Neuronal stem cell (in vitro differentiated cells): ENCODE data around the gene ENOX2.

Experiments
- DNase-seq: peaks from one replicate; pipeline ENCODE4 v3.0.0-alpha.2; 2013; ENCODE audit warnings: low spot score
- H2AFZ ChIP-seq: one replicate; pipeline ENCODE4 v1.6.1; 2013; ENCODE audit warnings: mild to moderate bottlenecking, low read length, inconsistent platforms
- H2AK5ac ChIP-seq: 2 replicates; pipeline ENCODE4 v1.6.1; 2013; ENCODE audit warnings: low read depth, mild to moderate bottlenecking, inconsistent platforms, low read length, moderate library complexity, mixed read lengths
- H2BK120ac ChIP-seq: 2 replicates; pipeline ENCODE4 v1.6.1; 2013; ENCODE audit warnings: low read depth, mild to moderate bottlenecking, inconsistent platforms, low read length, moderate library complexity, mixed read lengths
- H2BK12ac ChIP-seq: one replicate; pipeline ENCODE4 v1.6.1; 2013; ENCODE audit warnings: low read length, inconsistent platforms
- H2BK15ac ChIP-seq: 2 replicates; pipeline ENCODE4 v1.6.1; 2013; ENCODE audit warnings: mild to moderate bottlenecking, low read length, inconsistent platforms, mixed read lengths
- H2BK5ac ChIP-seq: one replicate; pipeline ENCODE4 v1.6.1; 2013; ENCODE audit warnings: inconsistent platforms, mild to moderate bottlenecking, low read length, moderate library complexity
- H3K14ac ChIP-seq: one replicate; pipeline ENCODE4 v1.6.1; 2013; ENCODE audit warnings: low read length, inconsistent platforms
- H3K18ac ChIP-seq: 2 replicates; pipeline ENCODE4 v1.6.1; 2013; ENCODE audit warnings: low read length, inconsistent platforms
- H3K23ac ChIP-seq: 2 replicates; pipeline ENCODE4 v1.6.1; 2013; ENCODE audit warnings: low read depth, mild to moderate bottlenecking, mixed read lengths, low read length, inconsistent platforms; ENCODE audit not compliant: poor library complexity
- H3K27ac ChIP-seq: replicated peaks from 3 replicates; pipeline ENCODE4 v1.5.1; 2013; ENCODE audit warnings: low read length, inconsistent platforms
- H3K27me3 ChIP-seq, 3 experiments: 2 replicates each; pipeline ENCODE4 v1.6.1; 2013; ENCODE audit warnings: low read length in 3 of 3, mild to moderate bottlenecking in 2 of 3, inconsistent platforms in 1 of 3, low read depth in 1 of 3, mixed read lengths in 1 of 3, moderate library complexity in 1 of 3; ENCODE audit not compliant: control insufficient read depth in 3 of 3, insufficient read depth in 3 of 3
- H3K36me3 ChIP-seq, 2 donors: replicated peaks in 1 of 2; 2 replicates each; pipeline ENCODE4 v1.6.1; 2013; ENCODE audit warnings: low read length in 2 of 2; ENCODE audit not compliant: control insufficient read depth in 2 of 2, insufficient read depth in 2 of 2
- H3K4ac ChIP-seq: 2 replicates; pipeline ENCODE4 v1.6.1; 2013; ENCODE audit warnings: inconsistent platforms, mild to moderate bottlenecking, low read length, moderate library complexity
- H3K4me1 ChIP-seq, 2 donors: 1 replicate in 1 of 2; 2 replicates in 1 of 2; pipeline ENCODE4 v1.6.1; 2013; ENCODE audit warnings: low read length in 2 of 2, low read depth in 1 of 2; ENCODE audit not compliant: control insufficient read depth in 2 of 2, insufficient read depth in 1 of 2
- H3K4me2 ChIP-seq: one replicate; pipeline ENCODE4 v1.6.1; 2013; ENCODE audit warnings: mild to moderate bottlenecking, low read length, inconsistent platforms; ENCODE audit not compliant: insufficient read depth, poor library complexity, severe bottlenecking
- H3K4me3 ChIP-seq, 2 donors: 2 replicates each; pipeline ENCODE4 v1.5.1; 2013; ENCODE audit warnings: low read length in 2 of 2, mild to moderate bottlenecking in 2 of 2, inconsistent platforms in 1 of 2, moderate library complexity in 1 of 2
- H3K79me1 ChIP-seq: one replicate; pipeline ENCODE4 v1.6.1; 2013; ENCODE audit warnings: low read depth, mild to moderate bottlenecking, inconsistent platforms, low read length, moderate library complexity
- H3K9ac ChIP-seq: one replicate; pipeline ENCODE4 v1.6.1; 2013; ENCODE audit warnings: mild to moderate bottlenecking, low read depth, low read length, inconsistent platforms; ENCODE audit not compliant: poor library complexity
- H3K9me3 ChIP-seq, 2 donors: replicated peaks in 1 of 2; 2 replicates each; pipeline versions ENCODE3 to v1.6.1; 2013; ENCODE audit warnings: low read length in 2 of 2, mild to moderate bottlenecking in 2 of 2, inconsistent platforms in 1 of 2, low read depth in 1 of 2, mixed read lengths in 1 of 2, moderate library complexity in 1 of 2; ENCODE audit not compliant: control insufficient read depth in 2 of 2, insufficient read depth in 1 of 2
- H4K8ac ChIP-seq: one replicate; pipeline ENCODE4 v1.6.1; 2013; ENCODE audit warnings: low read depth, mild to moderate bottlenecking, inconsistent platforms, low read length, moderate library complexity
- H4K91ac ChIP-seq: one replicate; pipeline ENCODE4 v1.6.1; 2013; ENCODE audit warnings: low read length, low read depth, mild to moderate bottlenecking, inconsistent platforms; ENCODE audit not compliant: poor library complexity
- WGBS, 2 donors: extraction: QIAGEN DNeasy Blood & Tissue Kit; methylation state at CpG; one replicate each; pipeline ENCODE4 v1.1.7; 2013; ENCODE audit warnings: missing lambda C conversion rate in 2 of 2, mixed read lengths in 1 of 2; ENCODE audit not compliant: insufficient read length in 2 of 2, insufficient replicate concordance in 1 of 2; ENCODE audit errors: extremely low coverage in 2 of 2; 5-methylcytosine and 5-hydroxymethylcytosine counted together

Gene ENOX2

DNA sequence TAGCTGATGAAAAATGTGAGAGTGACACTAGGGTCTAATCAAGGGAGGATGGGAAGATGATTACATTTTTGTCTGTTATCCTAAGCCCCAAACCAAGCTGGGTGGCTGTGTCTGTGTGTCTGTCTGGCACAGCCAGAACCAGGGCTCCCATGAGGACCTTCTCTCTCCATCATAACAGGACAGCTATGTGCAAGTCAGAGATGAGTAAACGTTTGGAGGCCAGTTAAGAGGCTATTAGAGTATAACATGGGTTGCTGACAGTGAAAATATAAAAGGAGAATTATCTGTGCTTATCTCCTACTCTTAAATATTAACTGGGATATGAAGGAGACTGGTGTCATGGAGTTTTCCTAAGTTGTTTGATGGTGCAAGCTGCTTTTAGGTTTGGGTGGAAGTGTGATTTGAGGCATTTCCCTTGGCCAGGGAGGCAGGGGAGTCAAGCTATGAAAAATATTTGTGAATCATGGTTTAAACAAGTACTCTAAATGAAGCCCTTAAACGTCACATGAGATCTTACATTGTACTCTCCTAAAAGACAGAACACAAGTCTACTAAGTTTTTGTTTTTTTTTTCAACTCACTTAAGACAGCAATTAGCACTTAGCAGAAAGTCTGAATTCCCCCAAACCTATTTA, 156.2 kb downstream of the ENOX2 start:
- no peak overlapping the region for H3K4me3 ChIP-seq
- no peaks in the 10 kb centered on the region for H3K27me3 ChIP-seq
- no peak overlapping the region for H3K23ac ChIP-seq
- no peak overlapping the region for H2BK5ac ChIP-seq
- no peak overlapping the region for H3K27ac ChIP-seq
- no peak overlapping the region for H2AK5ac ChIP-seq
- DNase-seq: no peak
- H3K14ac ChIP-seq: no peak overlapping the region
- H3K4me1 ChIP-seq: peaks cover 5 to 15% of the 10 kb centered on the region in 2 donors
- no peak overlapping the region for H3K18ac ChIP-seq
- no peak overlapping the region for H2BK12ac ChIP-seq
- no peak overlapping the region for H3K4me2 ChIP-seq
- H4K8ac ChIP-seq: no peak overlapping the region
- H2BK120ac ChIP-seq: no peak overlapping the region
- H2AFZ ChIP-seq: no peak overlapping the region
- no peak overlapping the region for H2BK15ac ChIP-seq
- H3K9ac ChIP-seq: no peak overlapping the region
- no peak overlapping the region for H3K4ac ChIP-seq
- no peak overlapping the region for H4K91ac ChIP-seq
- WGBS, 2 donors: no CpG with 5 or more reads among the region's 2 CpGs
- H3K9me3 ChIP-seq: peaks cover 0 to 3% of the 10 kb centered on the region in 2 donors
- H3K36me3 ChIP-seq: no peaks in the 10 kb centered on the region
- no peaks in the 10 kb centered on the region for H3K79me1 ChIP-seq

DNA sequence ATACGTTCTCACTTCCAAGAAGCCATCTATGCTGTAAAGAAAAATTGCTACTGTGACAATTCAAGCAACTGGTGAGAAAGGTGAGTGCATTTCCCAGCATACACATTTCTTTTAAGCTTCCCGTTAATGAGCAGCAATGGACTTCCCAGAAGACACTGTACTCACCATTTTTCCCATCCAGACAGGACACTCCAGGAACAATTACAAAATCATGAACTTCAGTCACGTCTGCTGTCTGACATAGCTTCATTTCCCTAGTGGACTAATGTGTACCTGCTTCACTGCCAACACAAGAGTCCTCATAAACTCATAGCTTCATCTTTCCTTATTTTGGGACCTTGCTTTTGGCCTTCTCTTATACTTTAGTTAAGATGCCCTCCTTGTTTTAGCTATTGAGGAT, 156.9 kb downstream of the ENOX2 start:
- Histone ChIP-seq H3K4me3 (no peak overlapping the region), H3K9me3 (peaks cover 0 to 3% of the 10 kb centered on the region in 2 donors), H2AK5ac (no peak overlapping the region), H4K8ac (no peak overlapping the region), H3K4ac (no peak overlapping the region), H2BK120ac (no peak overlapping the region), H3K9ac (no peak overlapping the region), H2BK12ac (no peak overlapping the region), H3K36me3 (no peaks in the 10 kb centered on the region), H2BK15ac (no peak overlapping the region), H2BK5ac (no peak overlapping the region), H3K79me1 (no peaks in the 10 kb centered on the region), H3K18ac (no peak overlapping the region), H4K91ac (no peak overlapping the region), H3K27me3 (no peaks in the 10 kb centered on the region), H3K14ac (no peak overlapping the region), H3K4me2 (no peak overlapping the region), H3K4me1 (peaks cover 5 to 15% of the 10 kb centered on the region in 2 donors), H2AFZ (no peak overlapping the region), H3K23ac (no peak overlapping the region), H3K27ac (no peak overlapping the region)
- WGBS, 2 donors: no CpG with 5 or more reads among the region's 3 CpGs
- DNase-seq: no peak

DNA sequence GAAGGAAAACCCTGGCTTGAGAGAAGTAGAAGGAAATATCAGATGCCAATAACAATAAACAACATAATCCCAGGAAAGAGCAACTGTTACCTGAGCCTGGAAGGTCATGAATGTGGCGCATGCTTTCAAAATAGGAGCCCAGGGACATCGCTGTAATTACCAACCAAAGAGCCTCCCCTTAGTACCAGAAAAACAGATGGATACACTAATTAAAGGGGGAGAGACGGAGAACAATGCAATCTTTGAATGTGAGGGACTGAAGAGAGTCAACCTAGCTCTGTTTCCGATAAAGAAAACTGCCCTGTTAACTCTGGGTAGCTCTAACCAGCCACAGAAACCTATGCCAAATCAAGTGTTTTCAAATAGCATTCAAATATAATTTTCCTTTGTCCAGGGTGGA, 161.4 kb downstream of the ENOX2 start:
- H3K27ac ChIP-seq: no peak overlapping the region
- no peak overlapping the region for H3K9ac ChIP-seq
- H2BK5ac ChIP-seq: no peak overlapping the region
- H2BK12ac ChIP-seq: no peak overlapping the region
- H4K8ac ChIP-seq: no peak overlapping the region
- no peak overlapping the region for H3K4me3 ChIP-seq
- no peak overlapping the region for H3K18ac ChIP-seq
- H3K4me2 ChIP-seq: no peak overlapping the region
- no peaks in the 10 kb centered on the region for H3K79me1 ChIP-seq
- H2BK15ac ChIP-seq: no peak overlapping the region
- no peak overlapping the region for H2BK120ac ChIP-seq
- no CpG with 5 or more reads among the region's 4 CpGs for WGBS, 2 donors
- H2AK5ac ChIP-seq: no peak overlapping the region
- H4K91ac ChIP-seq: no peak overlapping the region
- H3K4me1 ChIP-seq: no peaks in the 10 kb centered on the region
- no peak for DNase-seq
- H2AFZ ChIP-seq: no peak overlapping the region
- H3K9me3 ChIP-seq: no peaks in the 10 kb centered on the region
- no peaks in the 10 kb centered on the region for H3K36me3 ChIP-seq
- H3K23ac ChIP-seq: no peak overlapping the region
- H3K4ac ChIP-seq: no peak overlapping the region
- no peaks in the 10 kb centered on the region for H3K27me3 ChIP-seq
- no peak overlapping the region for H3K14ac ChIP-seq

DNA sequence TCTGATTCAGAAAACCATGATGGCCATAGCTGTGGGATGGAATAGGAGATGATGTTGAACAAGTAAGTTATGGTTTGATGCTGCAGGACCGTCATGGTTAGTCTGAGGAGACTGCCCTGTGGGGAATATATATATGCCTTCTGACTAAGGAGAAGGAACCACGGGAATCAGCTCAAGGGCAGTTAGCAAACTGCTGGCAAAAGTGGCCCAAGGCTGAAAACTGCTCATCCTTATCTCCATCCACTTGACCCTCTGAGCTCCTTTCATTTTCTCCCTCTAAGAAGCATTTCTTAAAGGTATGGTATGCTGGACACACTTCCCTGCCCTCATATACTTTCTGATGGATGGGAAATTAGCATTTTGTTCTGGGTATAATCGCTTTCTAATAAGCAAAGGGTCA, 161.9 kb downstream of the ENOX2 start:
- H3K36me3 ChIP-seq: no peaks in the 10 kb centered on the region
- H4K8ac ChIP-seq: no peak overlapping the region
- no peak overlapping the region for H2BK12ac ChIP-seq
- no peak overlapping the region for H2BK120ac ChIP-seq
- H3K18ac ChIP-seq: no peak overlapping the region
- H3K79me1 ChIP-seq: no peaks in the 10 kb centered on the region
- H3K9me3 ChIP-seq: no peaks in the 10 kb centered on the region
- H2AK5ac ChIP-seq: no peak overlapping the region
- H3K4me1 ChIP-seq: no peaks in the 10 kb centered on the region
- no peak overlapping the region for H2BK15ac ChIP-seq
- H3K23ac ChIP-seq: no peak overlapping the region
- H3K9ac ChIP-seq: no peak overlapping the region
- H3K4ac ChIP-seq: no peak overlapping the region
- H4K91ac ChIP-seq: no peak overlapping the region
- no peak overlapping the region for H2BK5ac ChIP-seq
- no peak overlapping the region for H3K4me2 ChIP-seq
- H3K27ac ChIP-seq: no peak overlapping the region
- H3K14ac ChIP-seq: no peak overlapping the region
- DNase-seq: no peak
- H2AFZ ChIP-seq: no peak overlapping the region
- H3K27me3 ChIP-seq: no peaks in the 10 kb centered on the region
- no CpG with 5 or more reads among the region's 3 CpGs for WGBS, 2 donors
- no peak overlapping the region for H3K4me3 ChIP-seq
